NOMO-1 treated with DMSO at 0.1 percent for 48 hours (cell line): ENCODE data around the gene RESF1.

Experiments used
- DNase-seq: peaks from one replicate; lab custom pipeline; 2025; ENCODE audit not compliant: unreplicated experiment; lab: John Stamatoyannopoulos, UW

RESF1 gene

GRCh38 chr12:32005496-32006125, 46.4 kb downstream of the RESF1 start:
- no peak for DNase-seq
